Mucosa of stomach (tissue), 1 donor: ENCODE measurements around the gene PLGRKT.

Experiments used
- H3K27me3 ChIP-seq: one replicate; pipeline ENCODE4 v1.7.0; 2013; ENCODE audit warnings: mild to moderate bottlenecking, low read length; ENCODE audit not compliant: control insufficient read depth, insufficient read depth
- H3K36me3 ChIP-seq: one replicate; pipeline ENCODE4 v1.7.0; 2013; ENCODE audit warnings: low read length; ENCODE audit not compliant: control insufficient read depth, insufficient read depth
- H3K4me1 ChIP-seq: one replicate; pipeline ENCODE4 v1.7.0; 2013; ENCODE audit warnings: mild to moderate bottlenecking, low read length; ENCODE audit not compliant: control insufficient read depth, insufficient read depth
- H3K4me3 ChIP-seq: one replicate; pipeline ENCODE4 v1.7.0; 2013; ENCODE audit warnings: low read length
- H3K9ac ChIP-seq: one replicate; pipeline ENCODE4 v1.7.0; 2013; ENCODE audit warnings: mild to moderate bottlenecking, low read length, moderate library complexity
- H3K9me3 ChIP-seq: one replicate; pipeline ENCODE4 v1.7.0; 2013; ENCODE audit warnings: mild to moderate bottlenecking, low read length, moderate library complexity; ENCODE audit not compliant: control insufficient read depth
- donor health status: Pancreatic carcinoma.

Gene PLGRKT

GRCh38 chr9:5389109-5389732, 48.5 kb downstream of the PLGRKT start:
- Histone ChIP-seq H3K9me3 (no peaks in the 10 kb centered on the region), H3K4me1 (no peaks in the 10 kb centered on the region), H3K4me3 (no peak overlapping the region), H3K36me3 (no peaks in the 10 kb centered on the region), H3K9ac (no peak overlapping the region), H3K27me3 (no peaks in the 10 kb centered on the region)

DNA sequence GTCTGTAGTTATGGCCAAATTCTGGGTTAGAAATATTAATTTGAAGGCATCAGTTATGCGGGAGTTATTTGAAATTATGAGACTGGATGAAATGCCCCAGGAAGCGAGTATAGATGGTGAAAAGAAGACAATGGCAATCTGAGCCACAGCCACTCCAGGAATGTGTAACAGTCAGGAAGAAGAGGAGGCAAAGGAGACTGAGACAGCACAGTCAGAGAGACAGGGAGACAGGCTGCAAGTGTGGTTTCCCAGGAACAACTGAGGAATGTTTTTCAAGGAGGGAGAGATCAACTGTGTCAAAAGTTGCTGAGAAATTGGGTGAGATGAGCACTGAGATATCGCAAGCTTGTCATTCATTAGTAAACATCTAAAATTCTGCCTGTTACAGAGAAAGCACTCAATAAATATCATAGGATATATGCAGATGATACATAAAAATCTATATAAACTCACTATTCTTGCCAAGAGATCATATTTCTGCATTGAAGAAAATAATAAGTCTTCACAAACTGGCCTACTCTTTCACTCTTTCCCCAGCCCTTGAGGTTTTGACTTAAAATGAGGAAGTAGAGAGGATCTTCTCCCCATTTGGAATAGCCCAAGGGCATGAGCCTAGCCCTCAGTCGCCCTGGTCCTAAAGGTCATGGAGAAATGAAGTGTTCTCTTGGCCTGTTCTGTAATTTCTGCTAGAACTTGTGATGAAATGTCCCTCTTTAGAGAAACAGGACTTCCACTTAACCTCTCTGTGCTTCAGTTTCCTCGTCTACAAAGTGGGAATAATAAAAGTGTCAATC, 49.5 kb downstream of the PLGRKT start:
- no peaks in the 10 kb centered on the region for H3K27me3 ChIP-seq
- no peak overlapping the region for H3K4me3 ChIP-seq
- no peaks in the 10 kb centered on the region for H3K4me1 ChIP-seq
- H3K36me3 ChIP-seq = no peaks in the 10 kb centered on the region
- no peak overlapping the region for H3K9ac ChIP-seq
- H3K9me3 ChIP-seq = no peaks in the 10 kb centered on the region

GRCh38 chr9:5384436-5384835, 53.3 kb downstream of the PLGRKT start:
- no peaks in the 10 kb centered on the region for H3K27me3 ChIP-seq
- no peak overlapping the region for H3K9ac ChIP-seq
- H3K4me1 ChIP-seq = no peaks in the 10 kb centered on the region
- H3K9me3 ChIP-seq = no peaks in the 10 kb centered on the region
- H3K4me3 ChIP-seq = no peak overlapping the region
- H3K36me3 ChIP-seq = no peaks in the 10 kb centered on the region

DNA sequence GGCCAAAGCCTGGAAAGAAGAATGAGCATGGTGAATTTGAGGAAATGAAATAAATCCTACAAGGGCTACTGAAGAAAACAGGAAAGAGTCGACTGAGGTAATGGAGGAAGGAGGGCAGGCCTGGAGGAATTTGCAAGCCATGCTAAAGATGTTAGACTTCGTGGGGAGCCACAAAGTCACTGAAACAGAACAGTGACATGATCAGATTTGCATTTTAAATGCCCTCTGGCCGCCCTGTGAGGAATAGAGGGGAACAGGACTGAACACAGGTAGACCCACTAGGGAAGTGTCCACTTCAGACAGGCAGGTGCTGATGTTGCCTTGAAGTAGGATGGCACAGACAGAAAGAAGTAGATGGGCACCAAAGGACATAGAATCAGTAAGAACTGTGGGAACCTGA, 55.2 kb downstream of the PLGRKT start:
- Histone ChIP-seq H3K9me3 (no peaks in the 10 kb centered on the region), H3K27me3 (no peaks in the 10 kb centered on the region), H3K36me3 (no peaks in the 10 kb centered on the region), H3K4me3 (no peak overlapping the region), H3K9ac (no peak overlapping the region), H3K4me1 (no peaks in the 10 kb centered on the region)

- H3K36me3 ChIP-seq = no peaks in the 10 kb centered on the region
- no peak overlapping the region for H3K4me3 ChIP-seq
- no peaks in the 10 kb centered on the region for H3K4me1 ChIP-seq
- H3K9me3 ChIP-seq = no peaks in the 10 kb centered on the region
- H3K9ac ChIP-seq = no peak overlapping the region
- H3K27me3 ChIP-seq = no peaks in the 10 kb centered on the region
These were observed 61.8 kb downstream of the PLGRKT start for GRCh38 chr9:5375790-5376477.

DNA sequence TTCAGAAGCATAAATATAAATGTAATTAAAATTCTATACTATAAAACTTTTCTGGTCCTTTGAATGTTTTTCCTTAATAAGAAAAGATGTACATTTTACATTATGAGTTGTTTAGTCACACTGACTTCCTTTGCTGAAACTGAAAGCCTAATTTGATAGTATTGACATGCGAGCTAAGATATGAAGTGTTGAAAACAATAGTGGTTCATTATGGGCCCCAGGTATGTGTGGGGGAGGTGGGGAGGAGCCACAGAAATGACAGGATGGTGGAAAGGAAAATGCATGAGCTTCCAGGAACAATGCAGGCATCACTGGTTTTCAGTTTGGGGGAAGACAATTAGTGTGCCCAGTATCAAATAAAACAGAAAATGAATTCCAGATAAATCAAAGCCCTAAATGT, 62.6 kb downstream of the PLGRKT start:
- H3K9ac ChIP-seq = no peak overlapping the region
- H3K36me3 ChIP-seq = no peaks in the 10 kb centered on the region
- H3K27me3 ChIP-seq = no peaks in the 10 kb centered on the region
- H3K4me1 ChIP-seq = no peaks in the 10 kb centered on the region
- no peaks in the 10 kb centered on the region for H3K9me3 ChIP-seq
- H3K4me3 ChIP-seq = no peak overlapping the region

DNA sequence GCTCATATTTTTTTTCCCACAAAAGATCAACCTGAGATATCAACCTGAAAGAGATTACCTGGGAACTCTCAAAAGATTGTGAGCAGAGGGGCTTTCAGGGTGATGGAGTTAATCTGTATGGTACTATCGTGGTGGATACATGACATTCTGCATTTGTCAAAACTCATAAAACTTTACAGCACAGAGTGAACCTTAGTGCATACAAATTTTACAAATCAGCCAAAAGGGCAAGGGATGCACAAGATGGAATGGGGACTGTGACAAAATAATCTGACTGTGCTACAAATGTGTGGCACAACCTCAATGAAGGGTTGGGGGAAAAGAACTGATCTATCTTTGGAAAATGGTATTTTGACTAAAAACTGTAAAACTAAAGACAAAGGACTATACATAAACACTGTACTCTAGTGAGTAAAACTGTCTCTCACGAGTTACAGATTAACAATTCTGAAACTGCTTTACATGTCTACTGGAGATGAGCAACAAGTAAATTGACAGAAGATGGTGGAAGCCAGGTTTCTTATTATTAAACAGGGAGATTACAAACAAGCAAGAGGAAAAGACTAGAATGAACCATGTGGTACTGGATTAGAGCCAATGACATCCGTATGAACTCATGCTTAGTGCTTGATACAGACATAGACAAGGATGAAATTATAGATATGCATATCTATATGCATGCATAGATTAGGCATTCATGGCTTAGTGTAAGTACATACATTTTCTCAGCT, 73.3 kb downstream of the PLGRKT start:
- no peaks in the 10 kb centered on the region for H3K36me3 ChIP-seq

DNA sequence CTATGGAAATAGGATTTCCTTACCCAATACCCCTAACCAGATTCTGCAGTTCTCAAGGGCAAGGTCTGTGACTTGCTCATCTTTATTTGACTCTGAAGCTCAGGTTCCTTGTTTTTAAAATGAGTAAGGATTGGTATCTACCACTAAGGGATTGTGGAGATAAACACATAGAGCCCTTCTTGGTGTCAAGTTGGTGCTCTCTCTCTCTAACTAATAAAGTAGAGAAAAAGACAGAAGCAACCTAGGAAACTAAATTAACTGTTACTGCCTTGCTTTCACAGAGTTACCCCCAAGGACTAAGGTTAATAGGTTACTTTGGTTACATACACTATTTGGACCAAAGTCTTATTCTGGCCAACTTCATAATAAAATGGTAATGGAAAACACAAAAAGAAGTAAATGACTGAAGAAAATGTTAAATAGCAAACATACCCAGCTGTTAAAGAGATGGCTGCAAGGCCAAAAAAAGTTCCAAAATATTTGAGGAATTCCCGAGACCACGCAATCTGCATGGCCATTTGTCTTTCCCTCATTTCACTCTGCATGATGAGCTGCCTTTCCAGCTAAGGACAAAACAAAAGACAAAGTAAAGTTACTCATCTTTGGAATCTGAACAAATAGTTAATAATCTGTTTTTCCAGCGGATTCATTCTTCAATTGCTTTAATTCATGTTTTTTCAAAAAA, 76.3 kb downstream of the PLGRKT start:
- no peaks in the 10 kb centered on the region for H3K9me3 ChIP-seq

More for the DNA sequence above, 73.3 kb downstream of the PLGRKT start:
- Histone ChIP-seq H3K4me3 (no peak overlapping the region), H3K4me1 (no peaks in the 10 kb centered on the region), H3K9me3 (no peaks in the 10 kb centered on the region), H3K27me3 (no peaks in the 10 kb centered on the region), H3K9ac (no peak overlapping the region)

GRCh38 chr9:5360341-5360740, 77.4 kb downstream of the PLGRKT start:
- no peak overlapping the region for H3K9ac ChIP-seq
- H3K27me3 ChIP-seq = no peaks in the 10 kb centered on the region
- H3K36me3 ChIP-seq = no peaks in the 10 kb centered on the region
- no peak overlapping the region for H3K4me3 ChIP-seq
- H3K4me1 ChIP-seq = no peaks in the 10 kb centered on the region
- H3K9me3 ChIP-seq = no peaks in the 10 kb centered on the region

More for the DNA sequence above, 76.3 kb downstream of the PLGRKT start:
- no peak overlapping the region for H3K4me3 ChIP-seq
- H3K27me3 ChIP-seq = no peaks in the 10 kb centered on the region
- H3K36me3 ChIP-seq = no peaks in the 10 kb centered on the region
- H3K4me1 ChIP-seq = no peaks in the 10 kb centered on the region
- no peak overlapping the region for H3K9ac ChIP-seq

DNA sequence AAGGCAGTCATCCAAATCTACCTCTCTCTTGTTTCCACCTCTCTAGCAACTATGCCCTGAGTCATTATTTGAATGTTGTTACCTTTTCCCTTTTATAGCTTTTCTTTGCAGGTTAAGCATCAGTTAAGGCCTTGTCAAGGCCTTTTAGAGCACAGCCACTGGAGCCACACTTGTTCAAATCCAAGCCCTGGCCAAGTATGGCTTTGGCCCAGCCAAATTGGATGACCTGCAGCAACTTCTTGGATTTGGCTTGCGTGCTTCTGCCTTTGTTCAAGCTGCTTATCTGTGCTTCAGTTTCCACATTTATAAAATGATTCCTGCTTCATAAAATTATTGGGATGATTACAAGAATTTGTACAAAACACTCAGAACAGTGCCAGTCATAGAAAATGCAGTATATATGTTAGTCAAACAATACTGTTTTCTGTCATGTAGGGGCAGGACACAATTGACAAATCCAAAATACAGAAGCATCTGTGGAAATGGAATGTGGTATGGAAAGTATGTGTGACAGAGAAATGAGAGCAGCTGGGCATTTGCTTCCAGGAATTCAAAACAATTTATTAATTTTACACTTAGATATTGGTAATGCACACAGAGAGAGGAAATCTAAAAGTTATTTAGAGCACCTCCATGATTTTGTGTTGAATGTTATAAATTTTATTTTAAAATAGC, 80.2 kb downstream of the PLGRKT start:
- Histone ChIP-seq H3K27me3 (no peaks in the 10 kb centered on the region), H3K36me3 (no peaks in the 10 kb centered on the region), H3K4me3 (no peak overlapping the region), H3K4me1 (no peaks in the 10 kb centered on the region), H3K9me3 (no peaks in the 10 kb centered on the region), H3K9ac (no peak overlapping the region)

- no peaks in the 10 kb centered on the region for H3K9me3 ChIP-seq
- no peaks in the 10 kb centered on the region for H3K27me3 ChIP-seq
- H3K4me1 ChIP-seq = no peaks in the 10 kb centered on the region
- no peak overlapping the region for H3K4me3 ChIP-seq
- H3K9ac ChIP-seq = no peak overlapping the region
- H3K36me3 ChIP-seq = no peaks in the 10 kb centered on the region
These were observed 81.9 kb downstream of the PLGRKT start for GRCh38 chr9:5355817-5356216.
